Mesenchymal stem cell (in vitro differentiated cells and primary cell): ENCODE measurements around the gene CFAP100.
A peak's percentile ranks its signal among the peaks of the same experiment; 100 is the strongest.

Experiments used
- DNase-seq: peaks from one replicate; pipeline ENCODE4 v3.0.0-alpha.2; 2013
- H2AFZ ChIP-seq: one replicate; pipeline ENCODE4 v1.6.1; 2013; ENCODE audit warnings: low read depth, mild to moderate bottlenecking, control low read depth, inconsistent platforms, low read length, moderate library complexity
- H2AK5ac ChIP-seq: 2 replicates; pipeline ENCODE4 v1.6.1; 2013; ENCODE audit warnings: low read length, moderate library complexity, mild to moderate bottlenecking, inconsistent platforms; ENCODE audit not compliant: severe bottlenecking
- H2BK120ac ChIP-seq: one replicate; pipeline ENCODE4 v1.6.1; 2013; ENCODE audit warnings: low read depth, mild to moderate bottlenecking, inconsistent platforms, low read length, moderate library complexity
- H2BK12ac ChIP-seq, 2 experiments: one replicate each; pipeline ENCODE4 v1.6.1; 2013; ENCODE audit warnings: inconsistent platforms in 2 of 2, low read length in 2 of 2, mild to moderate bottlenecking in 2 of 2, moderate library complexity in 2 of 2, control low read depth in 1 of 2
- H2BK15ac ChIP-seq: one replicate; pipeline ENCODE4 v1.6.1; 2013; ENCODE audit warnings: mild to moderate bottlenecking, low read depth, inconsistent platforms; ENCODE audit not compliant: poor library complexity, severe bottlenecking
- H2BK5ac ChIP-seq: 2 replicates; pipeline ENCODE4 v1.6.1; 2013; ENCODE audit warnings: low read depth, mild to moderate bottlenecking, low read length, control low read depth, inconsistent platforms; ENCODE audit not compliant: poor library complexity, severe bottlenecking
- H3K14ac ChIP-seq, 2 experiments: one replicate each; pipeline ENCODE4 v1.6.1; 2013; ENCODE audit warnings: inconsistent platforms in 2 of 2, low read length in 2 of 2, control low read depth in 1 of 2, mild to moderate bottlenecking in 1 of 2, moderate library complexity in 1 of 2
- H3K18ac ChIP-seq, 2 experiments: one replicate each; pipeline ENCODE4 v1.6.1; 2013; ENCODE audit warnings: inconsistent platforms in 2 of 2, low read length in 2 of 2, control low read depth in 1 of 2, low read depth in 1 of 2, mild to moderate bottlenecking in 1 of 2
- H3K23ac ChIP-seq, 2 experiments: one replicate each; pipeline ENCODE4 v1.6.1; 2013; ENCODE audit warnings: inconsistent platforms in 2 of 2, low read length in 2 of 2, mild to moderate bottlenecking in 2 of 2, moderate library complexity in 2 of 2, control low read depth in 1 of 2
- H3K27ac ChIP-seq: 2 replicates; pipeline ENCODE4 v1.5.1; 2013; ENCODE audit warnings: mild to moderate bottlenecking, moderate library complexity, low read length, control low read depth, inconsistent platforms; ENCODE audit not compliant: poor library complexity, severe bottlenecking
- H3K27me3 ChIP-seq, 2 experiments: 2 replicates each; pipeline versions ENCODE4 v1.6.1 to v1.7.0; 2013; ENCODE audit warnings: low read length in 2 of 2, mild to moderate bottlenecking in 2 of 2, moderate library complexity in 2 of 2, control low read depth in 1 of 2, inconsistent platforms in 1 of 2; ENCODE audit not compliant: control insufficient read depth in 1 of 2, insufficient read depth in 1 of 2
- H3K36me3 ChIP-seq, 2 experiments: 2 replicates each; pipeline versions ENCODE4 v1.6.1 to v1.7.0; 2013; ENCODE audit warnings: low read length in 2 of 2, control low read depth in 1 of 2, inconsistent platforms in 1 of 2, low read depth in 1 of 2, mild to moderate bottlenecking in 1 of 2; ENCODE audit not compliant: insufficient read depth in 2 of 2, control insufficient read depth in 1 of 2
- H3K4ac ChIP-seq, 2 experiments: one replicate each; pipeline ENCODE4 v1.6.1; 2013; ENCODE audit warnings: inconsistent platforms in 2 of 2, low read length in 2 of 2, mild to moderate bottlenecking in 2 of 2, moderate library complexity in 2 of 2, control low read depth in 1 of 2, low read depth in 1 of 2
- H3K4me1 ChIP-seq: 2 replicates; pipeline ENCODE4 v1.6.1; 2013; ENCODE audit warnings: low read depth, low read length, control low read depth; ENCODE audit not compliant: control insufficient read depth, insufficient read depth
- H3K4me2 ChIP-seq: 2 replicates; pipeline ENCODE4 v1.6.1; 2013; ENCODE audit warnings: low read length, mild to moderate bottlenecking, inconsistent platforms; ENCODE audit not compliant: poor library complexity, severe bottlenecking
- H3K4me3 ChIP-seq, 2 experiments: 2 replicates each; pipeline versions ENCODE4 v1.5.1 to v1.7.0; 2013; ENCODE audit warnings: low read length in 2 of 2, mild to moderate bottlenecking in 2 of 2, control low read depth in 1 of 2, low read depth in 1 of 2; ENCODE audit not compliant: insufficient read depth in 1 of 2
- H3K79me1 ChIP-seq: replicated peaks from 2 replicates; pipeline ENCODE4 v1.6.1; 2013; ENCODE audit warnings: mild to moderate bottlenecking, control low read depth, low read length, inconsistent platforms; ENCODE audit not compliant: poor library complexity, severe bottlenecking
- H3K9ac ChIP-seq: 2 replicates; pipeline ENCODE4 v1.7.0; 2013; ENCODE audit warnings: mild to moderate bottlenecking, low read length, moderate library complexity
- H3K9me3 ChIP-seq: 2 replicates; pipeline ENCODE4 v1.7.0; 2013; ENCODE audit warnings: mild to moderate bottlenecking, low read length; ENCODE audit not compliant: control insufficient read depth
- H4K8ac ChIP-seq: one replicate; pipeline ENCODE4 v1.6.1; 2013; ENCODE audit warnings: inconsistent platforms, mild to moderate bottlenecking, low read length, moderate library complexity
- H4K91ac ChIP-seq: one replicate; pipeline ENCODE4 v1.6.1; 2013; ENCODE audit warnings: mild to moderate bottlenecking, low read length, inconsistent platforms
- WGBS: methylation state at CpG from one replicate; pipeline ENCODE4 v1.1.7; 2013; ENCODE audit warnings: mixed read lengths; 5-methylcytosine and 5-hydroxymethylcytosine counted together

The CFAP100 gene

GRCh38 chr3:126460381-126460780 is 65.7 kb downstream of the CFAP100 start:
- H2BK12ac ChIP-seq, result no peak overlapping the region
- H3K27ac ChIP-seq, result no peak overlapping the region
- no peak overlapping the region for H3K4me2 ChIP-seq
- H4K8ac ChIP-seq, result peak overlapping the region; percentile 52
- no peak overlapping the region for H3K4ac ChIP-seq
- H3K18ac ChIP-seq, result no peak overlapping the region
- WGBS, result 95% methylated on average over 7 of the region's 7 CpGs
- H2BK120ac ChIP-seq, result no peak overlapping the region
- no peak overlapping the region for H3K4me3 ChIP-seq
- H3K23ac ChIP-seq, result no peak overlapping the region
- no peak overlapping the region for H3K14ac ChIP-seq
- H3K9me3 ChIP-seq, result no peaks in the 10 kb centered on the region
- H4K91ac ChIP-seq, result peak overlapping the region; percentile 11
- H3K9ac ChIP-seq, result no peak overlapping the region
- H2BK5ac ChIP-seq, result no peak overlapping the region
- H3K36me3 ChIP-seq, result peaks cover 67 to 90% of the 10 kb centered on the region in 2 experiments
- peaks cover 58% of the 10 kb centered on the region for H3K79me1 ChIP-seq
- H3K4me1 ChIP-seq, result no peaks in the 10 kb centered on the region
- no peak for DNase-seq
- H2AK5ac ChIP-seq, result no peak overlapping the region
- H2AFZ ChIP-seq, result no peak overlapping the region
- no peak overlapping the region for H2BK15ac ChIP-seq
- no peaks in the 10 kb centered on the region for H3K27me3 ChIP-seq

- Histone ChIP-seq H4K8ac (no peak overlapping the region), H2AK5ac (no peak overlapping the region), H3K27me3 (no peaks in the 10 kb centered on the region), H3K27ac (no peak overlapping the region), H2AFZ (no peak overlapping the region), H3K4me3 (no peak overlapping the region), H2BK5ac (no peak overlapping the region), H3K23ac (no peak overlapping the region), H3K4me2 (no peak overlapping the region), H3K4ac (no peak overlapping the region), H4K91ac (no peak overlapping the region), H3K9ac (no peak overlapping the region), H3K9me3 (no peaks in the 10 kb centered on the region), H2BK120ac (no peak overlapping the region), H2BK15ac (no peak overlapping the region), H3K4me1 (no peaks in the 10 kb centered on the region), H3K36me3 (peaks cover 70 to 94% of the 10 kb centered on the region in 2 experiments), H3K79me1 (peaks cover 60% of the 10 kb centered on the region), H3K14ac (no peak overlapping the region), H2BK12ac (no peak overlapping the region), H3K18ac (no peak overlapping the region)
- no peak for DNase-seq
- 96% methylated on average over 17 of the region's 17 CpGs for WGBS
These were observed 66.9 kb downstream of the CFAP100 start for GRCh38 chr3:126461450-126462070.

- H3K27me3 ChIP-seq, result no peaks in the 10 kb centered on the region
- no peak overlapping the region for H2BK5ac ChIP-seq
- no peak overlapping the region for H2BK15ac ChIP-seq
- no peak overlapping the region for H3K4ac ChIP-seq
- no peak overlapping the region for H3K18ac ChIP-seq
- WGBS, result 100% methylated on average over 2 of the region's 2 CpGs
- H3K27ac ChIP-seq, result no peak overlapping the region
- no peak overlapping the region for H3K4me2 ChIP-seq
- H4K91ac ChIP-seq, result no peak overlapping the region
- H4K8ac ChIP-seq, result no peak overlapping the region
- no peak overlapping the region for H2AFZ ChIP-seq
- no peak overlapping the region for H3K23ac ChIP-seq
- peaks cover 67% of the 10 kb centered on the region for H3K79me1 ChIP-seq
- H2BK120ac ChIP-seq, result no peak overlapping the region
- H3K9me3 ChIP-seq, result no peaks in the 10 kb centered on the region
- H2AK5ac ChIP-seq, result no peak overlapping the region
- no peak overlapping the region for H3K4me3 ChIP-seq
- DNase-seq, result no peak
- no peak overlapping the region for H3K14ac ChIP-seq
- H2BK12ac ChIP-seq, result no peak overlapping the region
- no peak overlapping the region for H3K9ac ChIP-seq
- peaks cover 76 to 96% of the 10 kb centered on the region in 2 experiments for H3K36me3 ChIP-seq
- peaks cover under 1% of the 10 kb centered on the region for H3K4me1 ChIP-seq
These were observed 68.8 kb downstream of the CFAP100 start for GRCh38 chr3:126463521-126463920.

GRCh38 chr3:126464093-126464492 is 69.4 kb downstream of the CFAP100 start:
- no peak overlapping the region for H3K14ac ChIP-seq
- no peak overlapping the region for H2BK5ac ChIP-seq
- H3K9ac ChIP-seq, result no peak overlapping the region
- H2BK120ac ChIP-seq, result no peak overlapping the region
- H2AFZ ChIP-seq, result no peak overlapping the region
- no peak overlapping the region for H3K4me2 ChIP-seq
- H4K8ac ChIP-seq, result no peak overlapping the region
- H3K4me3 ChIP-seq, result no peak overlapping the region
- no peak for DNase-seq
- H3K9me3 ChIP-seq, result no peaks in the 10 kb centered on the region
- H3K79me1 ChIP-seq, result peaks cover 71% of the 10 kb centered on the region
- H3K18ac ChIP-seq, result no peak overlapping the region
- no peak overlapping the region for H3K27ac ChIP-seq
- 88% methylated on average over 4 of the region's 4 CpGs for WGBS
- H2BK12ac ChIP-seq, result no peak overlapping the region
- no peak overlapping the region for H3K4ac ChIP-seq
- H2BK15ac ChIP-seq, result no peak overlapping the region
- no peaks in the 10 kb centered on the region for H3K27me3 ChIP-seq
- H3K36me3 ChIP-seq, result peaks cover 81 to 96% of the 10 kb centered on the region in 2 experiments
- peaks cover 2% of the 10 kb centered on the region for H3K4me1 ChIP-seq
- no peak overlapping the region for H2AK5ac ChIP-seq
- H4K91ac ChIP-seq, result no peak overlapping the region
- H3K23ac ChIP-seq, result no peak overlapping the region
